ENCODE measurements around the gene SPATS2L. TPM values are rescaled to one million over a fixed set of nuclear protein-coding genes. Genes with fewer than 3 reads are reported as not detected.

SPATS2L gene
- total and polyA plus RNA-seq, 2 of the 13 experiments (the other 11 are each of a cell fraction or from before 2014, with no cell fraction given), result 154 to 212 TPM

- TF ChIP-seq ZNF576 (CRISPR knock-in tag; IDR thresholded peaks at IDR 0.05), result no peak
- no peak for TF ChIP-seq NR3C1 (CRISPR knock-in tag; IDR thresholded peaks at IDR 0.05)
- TF ChIP-seq ZFX (CRISPR knock-in tag; IDR thresholded peaks at IDR 0.05; ENCODE audit: low read depth), result peak; percentile 71; the same call in 1 of the 2 replicates
- peak; percentile 62; the same call in 1 of the 2 replicates for TF ChIP-seq ATF2 (CRISPR knock-in tag; IDR thresholded peaks at IDR 0.05)
- TF ChIP-seq ZBTB2 (CRISPR knock-in tag; IDR thresholded peaks at IDR 0.05; ENCODE audit: low read depth), result peak; percentile 86
- TF ChIP-seq PAXIP1 (CRISPR knock-in tag; conservative IDR thresholded peaks at IDR 0.05), result peak; percentile 54
- TF ChIP-seq SP1 (IDR thresholded peaks at IDR 0.05), result no peak
- peak; percentile 99 for TF ChIP-seq SP1 (CRISPR knock-in tag; IDR thresholded peaks at IDR 0.05)
- peak; percentile 79; the same call in 1 of the 2 replicates for TF ChIP-seq ZNF512B (CRISPR knock-in tag; IDR thresholded peaks at IDR 0.05; ENCODE audit: borderline replicate concordance)
- peak; percentile 69; the same call in 1 of the 2 replicates for TF ChIP-seq ZNF792 (CRISPR knock-in tag; IDR thresholded peaks at IDR 0.05)
- TF ChIP-seq ZNF878 (CRISPR knock-in tag; IDR thresholded peaks at IDR 0.05), result no peak
- TF ChIP-seq ATF5 (CRISPR knock-in tag; IDR thresholded peaks at IDR 0.05; ENCODE audit: low read depth), result 0 out of 2 replicates have a peak, but pooled peaks have one; percentile 44
- TF ChIP-seq HCFC1 (IDR thresholded peaks at IDR 0.05; ENCODE audit: low read depth, low read length), result peak; percentile 44; the same call in 1 of the 2 replicates
- TF ChIP-seq THAP9 (CRISPR knock-in tag; IDR thresholded peaks at IDR 0.05; ENCODE audit: borderline replicate concordance), result peak; percentile 92; the same call in 1 of the 2 replicates
Observed at GRCh38 chr2:200525882-200526651, 219.6 kb downstream of the SPATS2L start, which contains the start of gene SGO2 (continued).
